Activated T-cell treated with anti-CD3 and anti-CD28 coated beads for 1 hour (primary cell): ENCODE measurements around the gene CAMK2N2.
"Not testable (repeated sequence)": the region's sequence is repeated elsewhere in the genome, so short reads cannot be mapped to it uniquely, and the experiment has no call there.

Experiments used
- DNase-seq: peaks from one replicate; pipeline ENCODE4 v3.0.0-alpha.2; 2020; ENCODE audit warnings: low read depth

The CAMK2N2 gene

GRCh38 chr3:184272269-184272668, 10.9 kb upstream of the CAMK2N2 start:
- DNase-seq: no peak

- not testable (repeated sequence) for DNase-seq
These were observed 5.9 kb upstream of the CAMK2N2 start for GRCh38 chr3:184267249-184267648.

- no peak for DNase-seq
These were observed 1.4 kb upstream of the CAMK2N2 start for GRCh38 chr3:184262764-184263179.

- no peak for DNase-seq
These were observed 756 bp upstream of the CAMK2N2 start for GRCh38 chr3:184261854-184262763.

GRCh38 chr3:184260724-184261269, 556 bp downstream of the CAMK2N2 start:
- DNase-seq: no peak

- no peak for DNase-seq
These were observed 1.3 kb downstream of the CAMK2N2 start for GRCh38 chr3:184259878-184260723.

GRCh38 chr3:184259396-184259877, 1.9 kb downstream of the CAMK2N2 start:
- DNase-seq: no peak

- no peak for DNase-seq
These were observed 2.4 kb downstream of the CAMK2N2 start for GRCh38 chr3:184258926-184259325.

GRCh38 chr3:184257083-184257915, 4.1 kb downstream of the CAMK2N2 start:
- DNase-seq: no peak

- no peak for DNase-seq
These were observed 5.9 kb downstream of the CAMK2N2 start for GRCh38 chr3:184255291-184256039.

GRCh38 chr3:184250167-184250828, 11.1 kb downstream of the CAMK2N2 start:
- DNase-seq: peak; percentile 84

GRCh38 chr3:184249412-184250166, 11.8 kb downstream of the CAMK2N2 start, which contains the start of gene EEF1AKMT4:
Gene EEF1AKMT4 (plus strand): TSS chr3:184249672. CDS start chr3:184249695, 23 bp downstream.
- peak; percentile 88 for DNase-seq

- DNase-seq: peak; percentile 81
These were observed 12.6 kb downstream of the CAMK2N2 start, which contains the start of gene ALG3 for GRCh38 chr3:184248454-184249411. Gene ALG3 (minus strand): TSS chr3:184248962. CDS start chr3:184248940, 22 bp downstream.

- DNase-seq: no peak
These were observed 19.1 kb downstream of the CAMK2N2 start for GRCh38 chr3:184242297-184242685.

- no peak for DNase-seq
These were observed 19.7 kb downstream of the CAMK2N2 start for GRCh38 chr3:184241447-184242296.

GRCh38 chr3:184241141-184241446, 20.3 kb downstream of the CAMK2N2 start:
- DNase-seq: no peak
